SU-DHL-6 (cell line): ENCODE measurements around the gene GJA9.

Experiments
- H2AFZ ChIP-seq: fragments of 200-600 bp; sonication (generic); 2 replicates; pipeline ENCODE4 v1.6.1; 2014; ENCODE audit warnings: low read depth, mild to moderate bottlenecking, moderate library complexity, mixed read lengths, antibody characterized with exemption, low read length; ENCODE audit not compliant: severe bottlenecking
- H3F3A ChIP-seq: fragments of 200-600 bp; shearing (Covaris generic); 2 replicates; pipeline ENCODE4 v1.6.0; 2016; ENCODE audit warnings: antibody characterized with exemption, mild to moderate bottlenecking; ENCODE audit not compliant: insufficient read depth
- H3K27ac ChIP-seq: fragments of 200-600 bp; sonication (generic); 2 replicates; pipeline ENCODE4 v1.5.1; 2016; ENCODE audit warnings: low read depth, mild to moderate bottlenecking, low read length, moderate library complexity, mixed read lengths
- H3K27me3 ChIP-seq: fragments of 200-600 bp; sonication (generic), shearing (Covaris generic); 2 replicates; pipeline ENCODE4 v1.6.0; 2014; ENCODE audit warnings: mild to moderate bottlenecking, low read length
- H3K36me3 ChIP-seq: fragments of 200-600 bp; sonication (generic); 2 replicates; pipeline ENCODE4 v1.6.1; 2014; ENCODE audit warnings: mild to moderate bottlenecking, low read length, mixed read lengths
- H3K4me2 ChIP-seq: fragments of 300-600, 200-600 bp; shearing (Covaris generic), sonication (generic); 2 replicates; pipeline ENCODE4 v1.6.0; 2014; ENCODE audit warnings: low read length, low read depth, mild to moderate bottlenecking; ENCODE audit not compliant: poor library complexity, severe bottlenecking
- H3K4me3 ChIP-seq: fragments of 200-600 bp; sonication (generic); 2 replicates; pipeline ENCODE4 v1.5.1; 2014; ENCODE audit warnings: antibody characterized with exemption, low read length, mild to moderate bottlenecking, mixed read lengths; ENCODE audit not compliant: insufficient read depth, poor library complexity, severe bottlenecking
- H3K79me2 ChIP-seq: fragments of 200-600 bp; sonication (generic); 2 replicates; pipeline ENCODE4 v1.6.1; 2014; ENCODE audit warnings: mild to moderate bottlenecking, low read length, moderate library complexity; ENCODE audit not compliant: insufficient read depth
- H3K9ac ChIP-seq: fragments of 200-600 bp; sonication (generic); 2 replicates; pipeline ENCODE4 v1.7.0; 2014; ENCODE audit warnings: mild to moderate bottlenecking, low read length
- H3K9me2 ChIP-seq: fragments of 200-600 bp; sonication (generic); replicated peaks from 2 replicates; pipeline ENCODE4 v1.6.1; 2014; ENCODE audit warnings: low read length; ENCODE audit not compliant: insufficient read depth
- H3K9me3 ChIP-seq: fragments of 200-600 bp; sonication (generic); 2 replicates; pipeline ENCODE4 v1.6.1; 2014; ENCODE audit warnings: low read length, mixed read lengths; ENCODE audit not compliant: insufficient read depth
- H4K20me1 ChIP-seq: fragments of 200-600 bp; sonication (generic); 2 replicates; pipeline ENCODE4 v1.6.1; 2014; ENCODE audit warnings: low read depth, mild to moderate bottlenecking, antibody characterized with exemption, low read length, moderate library complexity, mixed read lengths
- EZH2phosphoT487 ChIP-seq: fragments of 200-600 bp; sonication (generic), shearing (Covaris generic); conservative IDR thresholded peaks from 2 replicates; pipeline ENCODE4 v1.6.1; 2018; ENCODE audit warnings: mild to moderate bottlenecking, antibody characterized with exemption, low read length, moderate library complexity, mixed read lengths
- TF ChIP-seq, protein P1 (sequence below): fragments of 200-600 bp; sonication (generic); IDR thresholded peaks from one replicate; pipeline ENCODE4 v1.5.1; 2017; ENCODE audit warnings: antibody characterized with exemption, mild to moderate bottlenecking, low read length, moderate library complexity; ENCODE audit not compliant: insufficient read depth, poor library complexity, severe bottlenecking

GJA9 gene

DNA sequence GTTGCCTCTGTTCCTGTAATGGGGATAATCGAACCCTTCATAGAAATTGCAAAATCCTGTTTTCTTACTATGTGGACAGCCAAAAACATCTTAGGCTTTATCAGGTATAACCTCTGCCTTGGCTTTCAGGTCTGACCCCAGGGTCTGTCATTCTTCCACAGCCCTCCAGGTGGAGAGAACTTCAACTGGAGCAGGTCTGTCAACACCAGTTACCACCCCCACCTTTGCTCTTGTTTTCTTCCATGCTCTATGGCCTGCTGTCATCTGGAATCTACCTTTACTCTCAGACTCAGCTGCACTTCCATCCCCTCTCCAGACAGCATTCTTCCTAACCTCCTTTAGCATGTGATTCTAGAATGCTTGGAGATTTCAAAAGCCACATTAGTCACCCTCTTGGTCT, 10.4 kb upstream of the GJA9 start:
- Histone ChIP-seq H4K20me1 (no peaks in the 10 kb centered on the region), H3K9me2 (no peaks in the 10 kb centered on the region), H3K36me3 (no peaks in the 10 kb centered on the region), H3K27ac (no peak overlapping the region), H3F3A (no peaks in the 10 kb centered on the region), H3K4me3 (no peak overlapping the region), H3K4me2 (no peak overlapping the region), H3K9me3 (no peaks in the 10 kb centered on the region), H3K9ac (no peak overlapping the region), H2AFZ (no peak overlapping the region), H3K27me3 (no peaks in the 10 kb centered on the region), H3K79me2 (no peaks in the 10 kb centered on the region)
- TF ChIP-seq, protein P1, sequence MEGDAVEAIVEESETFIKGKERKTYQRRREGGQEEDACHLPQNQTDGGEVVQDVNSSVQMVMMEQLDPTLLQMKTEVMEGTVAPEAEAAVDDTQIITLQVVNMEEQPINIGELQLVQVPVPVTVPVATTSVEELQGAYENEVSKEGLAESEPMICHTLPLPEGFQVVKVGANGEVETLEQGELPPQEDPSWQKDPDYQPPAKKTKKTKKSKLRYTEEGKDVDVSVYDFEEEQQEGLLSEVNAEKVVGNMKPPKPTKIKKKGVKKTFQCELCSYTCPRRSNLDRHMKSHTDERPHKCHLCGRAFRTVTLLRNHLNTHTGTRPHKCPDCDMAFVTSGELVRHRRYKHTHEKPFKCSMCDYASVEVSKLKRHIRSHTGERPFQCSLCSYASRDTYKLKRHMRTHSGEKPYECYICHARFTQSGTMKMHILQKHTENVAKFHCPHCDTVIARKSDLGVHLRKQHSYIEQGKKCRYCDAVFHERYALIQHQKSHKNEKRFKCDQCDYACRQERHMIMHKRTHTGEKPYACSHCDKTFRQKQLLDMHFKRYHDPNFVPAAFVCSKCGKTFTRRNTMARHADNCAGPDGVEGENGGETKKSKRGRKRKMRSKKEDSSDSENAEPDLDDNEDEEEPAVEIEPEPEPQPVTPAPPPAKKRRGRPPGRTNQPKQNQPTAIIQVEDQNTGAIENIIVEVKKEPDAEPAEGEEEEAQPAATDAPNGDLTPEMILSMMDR, result no peak
- TF ChIP-seq EZH2phosphoT487, result no peak

DNA sequence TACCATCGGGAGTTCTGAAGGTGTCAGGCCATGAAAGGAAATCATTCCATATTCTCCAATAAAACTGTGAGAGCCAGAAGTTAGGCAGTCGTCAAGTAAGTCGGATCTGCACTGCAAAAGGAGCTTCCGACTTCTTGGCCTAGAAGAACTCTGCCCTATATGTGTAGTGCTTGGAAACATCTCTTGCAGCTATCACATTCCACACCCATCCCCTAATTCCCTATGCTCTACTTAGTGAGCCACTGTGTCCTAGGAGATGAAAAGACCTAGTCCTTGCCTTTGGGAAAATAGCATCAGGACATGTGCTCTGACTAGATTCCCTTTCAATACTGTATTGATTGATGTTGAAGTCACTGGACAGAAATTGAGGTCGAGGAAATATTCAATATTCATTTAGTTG, 8.2 kb upstream of the GJA9 start:
- Histone ChIP-seq H3K9me2 (no peaks in the 10 kb centered on the region), H3F3A (no peaks in the 10 kb centered on the region), H4K20me1 (no peaks in the 10 kb centered on the region), H3K79me2 (no peaks in the 10 kb centered on the region), H2AFZ (no peak overlapping the region), H3K4me3 (no peak overlapping the region), H3K9ac (no peak overlapping the region), H3K27ac (no peak overlapping the region), H3K4me2 (no peak overlapping the region), H3K36me3 (no peaks in the 10 kb centered on the region), H3K27me3 (no peaks in the 10 kb centered on the region), H3K9me3 (no peaks in the 10 kb centered on the region)
- no peak for TF ChIP-seq EZH2phosphoT487
- TF ChIP-seq, protein P1, result no peak

DNA sequence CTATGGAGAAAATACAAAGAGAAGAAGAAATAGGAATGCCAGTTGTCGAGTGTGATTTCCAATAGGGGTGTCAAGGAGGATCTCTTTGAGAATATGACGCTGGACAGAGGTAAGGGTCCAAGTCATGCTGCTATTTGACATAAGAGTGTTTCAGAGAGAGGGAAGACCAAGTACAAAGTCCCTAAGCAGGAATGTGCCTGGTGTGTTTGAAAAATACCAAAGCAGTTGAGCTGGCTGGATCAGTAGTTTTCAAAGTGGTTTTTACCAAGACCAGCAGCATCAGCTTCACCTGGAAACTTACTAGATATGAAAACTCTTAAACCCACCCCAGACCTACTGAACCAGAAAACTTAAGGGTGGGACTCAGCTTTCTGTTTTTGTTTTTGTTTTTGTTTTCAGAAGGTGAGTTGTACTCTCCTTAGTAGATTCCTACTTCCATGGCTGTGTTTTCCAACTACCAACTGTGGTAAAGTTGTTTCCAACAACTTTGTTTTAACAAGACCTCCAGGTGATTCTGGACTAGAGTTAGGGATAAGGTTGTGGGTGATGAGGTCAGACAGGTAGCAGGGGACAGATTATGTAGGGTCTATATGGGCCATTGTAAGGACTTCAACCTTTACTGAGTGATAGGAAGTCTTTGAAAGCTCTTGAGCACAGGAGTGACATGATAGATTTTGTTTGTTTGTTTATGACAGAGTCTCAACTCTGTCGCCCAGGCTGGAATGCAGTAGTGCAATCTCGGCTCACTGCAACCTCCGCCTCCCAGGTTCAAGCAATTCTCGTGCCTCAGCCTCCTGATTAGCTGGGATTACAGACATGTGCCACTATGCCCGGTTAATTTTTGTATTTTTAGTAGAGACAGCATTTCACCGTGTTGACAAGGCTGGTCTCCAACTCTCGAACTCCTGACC, 7.3 kb upstream of the GJA9 start:
- TF ChIP-seq, protein P1, result no peak
- TF ChIP-seq EZH2phosphoT487, result no peak
- Histone ChIP-seq H3K4me3 (no peak overlapping the region), H3K9me3 (no peaks in the 10 kb centered on the region), H3K36me3 (no peaks in the 10 kb centered on the region), H2AFZ (no peak overlapping the region), H3K9me2 (no peaks in the 10 kb centered on the region), H3K27me3 (no peaks in the 10 kb centered on the region), H3K9ac (no peak overlapping the region), H3K79me2 (no peaks in the 10 kb centered on the region), H3K27ac (no peak overlapping the region), H4K20me1 (no peaks in the 10 kb centered on the region), H3K4me2 (no peak overlapping the region), H3F3A (no peaks in the 10 kb centered on the region)
